Progenitor cell of endocrine pancreas (in vitro differentiated cells): ENCODE data around the gene SRSF2. TPM values are rescaled to one million over a fixed set of nuclear protein-coding genes. Genes with fewer than 3 reads are reported as not detected.
"Not testable (repeated sequence)": the region's sequence is repeated elsewhere in the genome, so short reads cannot be mapped to it uniquely, and the experiment has no call there.

Source experiments
- DNase-seq: peaks from one replicate; pipeline ENCODE4 v3.0.0; 2021; ENCODE audit warnings: low spot score; ENCODE audit not compliant: unreplicated experiment
- H3K27ac Mint-ChIP-seq: 2 replicates; pipeline ENCODE4 v1.8.0; 2021; ENCODE audit warnings: mild to moderate bottlenecking, moderate library complexity, mixed read lengths
- H3K27me3 Mint-ChIP-seq: 2 replicates; pipeline ENCODE4 v1.8.0; 2021; ENCODE audit warnings: mixed read lengths
- H3K36me3 Mint-ChIP-seq: 2 replicates; pipeline ENCODE4 v1.8.0; 2022; ENCODE audit warnings: mixed read lengths; ENCODE audit not compliant: insufficient read depth
- H3K4me1 Mint-ChIP-seq: 2 replicates; pipeline ENCODE4 v1.8.0; 2021; ENCODE audit warnings: low read depth, mixed read lengths
- H3K4me3 Mint-ChIP-seq: 2 replicates; pipeline ENCODE4 v1.8.0; 2021; ENCODE audit warnings: low read depth, mild to moderate bottlenecking, moderate library complexity, mixed read lengths
- H3K9me3 Mint-ChIP-seq: 2 replicates; pipeline ENCODE4 v1.8.0; 2021; ENCODE audit warnings: low read depth, mixed read lengths
- total RNA-seq: library from RNA; stranded (reverse); gene quantifications from 2 replicates; pipeline ENCODE4 v1.2.1, GENCODE V29; 2021
- TF ChIP-seq, protein P1 (sequence below): fragments of 200-600 bp; sonication (generic); IDR thresholded peaks from one replicate; pipeline ENCODE4 v1.5.0; 2021; ENCODE audit warnings: antibody characterized with exemption, mild to moderate bottlenecking; ENCODE audit not compliant: unreplicated experiment

Gene SRSF2
- total RNA-seq, 1 donor from 2014 or later, result 265 TPM

DNA sequence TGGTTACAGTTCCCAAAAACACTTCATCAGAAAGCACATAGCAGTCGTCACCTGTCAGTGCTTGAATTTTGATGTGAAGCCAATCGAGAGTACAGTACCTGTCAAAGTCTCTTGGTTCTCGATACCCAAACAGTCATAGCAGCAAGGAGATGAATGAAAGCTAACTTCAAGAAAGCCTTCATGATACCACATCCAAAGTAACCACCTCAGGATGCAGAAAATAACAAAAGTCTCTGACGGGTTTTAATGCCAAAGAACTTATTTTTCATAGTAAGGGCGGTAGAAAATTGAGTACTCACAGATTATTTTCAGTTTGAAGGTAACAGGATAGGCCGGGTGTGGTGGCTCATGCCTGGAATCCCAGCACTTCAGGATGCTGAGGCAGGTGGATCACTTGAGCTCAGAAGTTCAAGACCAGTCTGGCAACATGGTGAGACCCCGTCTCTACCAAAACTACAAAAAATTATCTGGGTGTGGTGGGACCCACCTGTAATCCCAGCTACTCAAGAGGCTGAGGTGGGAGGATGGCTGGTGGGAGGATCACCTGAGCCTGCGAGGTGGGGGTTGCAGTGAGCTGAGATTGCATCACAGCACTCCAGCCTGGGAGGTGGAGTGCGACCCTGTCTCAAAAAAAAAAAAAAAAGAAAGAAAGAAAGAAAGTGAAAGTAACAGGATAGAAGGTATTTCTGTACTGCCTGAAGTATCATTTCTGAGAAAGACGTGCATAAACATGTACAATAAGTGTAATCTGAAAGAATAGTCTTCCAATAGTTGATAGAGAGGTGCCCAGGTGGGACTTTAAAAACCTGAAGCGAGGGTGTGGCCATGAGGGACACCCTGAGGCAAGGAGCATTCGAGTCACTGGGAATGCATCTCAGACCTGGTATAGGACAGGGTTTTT is 16.2 kb upstream of the SRSF2 start:
- peak overlapping the region; percentile 49 for H3K27ac Mint-ChIP-seq
- H3K27me3 Mint-ChIP-seq, result no peaks in the 10 kb centered on the region
- peaks cover 19% of the 10 kb centered on the region for H3K36me3 Mint-ChIP-seq
- peaks cover 1% of the 10 kb centered on the region for H3K4me1 Mint-ChIP-seq
- TF ChIP-seq, protein P1, sequence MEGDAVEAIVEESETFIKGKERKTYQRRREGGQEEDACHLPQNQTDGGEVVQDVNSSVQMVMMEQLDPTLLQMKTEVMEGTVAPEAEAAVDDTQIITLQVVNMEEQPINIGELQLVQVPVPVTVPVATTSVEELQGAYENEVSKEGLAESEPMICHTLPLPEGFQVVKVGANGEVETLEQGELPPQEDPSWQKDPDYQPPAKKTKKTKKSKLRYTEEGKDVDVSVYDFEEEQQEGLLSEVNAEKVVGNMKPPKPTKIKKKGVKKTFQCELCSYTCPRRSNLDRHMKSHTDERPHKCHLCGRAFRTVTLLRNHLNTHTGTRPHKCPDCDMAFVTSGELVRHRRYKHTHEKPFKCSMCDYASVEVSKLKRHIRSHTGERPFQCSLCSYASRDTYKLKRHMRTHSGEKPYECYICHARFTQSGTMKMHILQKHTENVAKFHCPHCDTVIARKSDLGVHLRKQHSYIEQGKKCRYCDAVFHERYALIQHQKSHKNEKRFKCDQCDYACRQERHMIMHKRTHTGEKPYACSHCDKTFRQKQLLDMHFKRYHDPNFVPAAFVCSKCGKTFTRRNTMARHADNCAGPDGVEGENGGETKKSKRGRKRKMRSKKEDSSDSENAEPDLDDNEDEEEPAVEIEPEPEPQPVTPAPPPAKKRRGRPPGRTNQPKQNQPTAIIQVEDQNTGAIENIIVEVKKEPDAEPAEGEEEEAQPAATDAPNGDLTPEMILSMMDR, result no peak
- no peak for DNase-seq
- H3K4me3 Mint-ChIP-seq, result no peak overlapping the region
- H3K9me3 Mint-ChIP-seq, result peaks cover 3% of the 10 kb centered on the region

DNA sequence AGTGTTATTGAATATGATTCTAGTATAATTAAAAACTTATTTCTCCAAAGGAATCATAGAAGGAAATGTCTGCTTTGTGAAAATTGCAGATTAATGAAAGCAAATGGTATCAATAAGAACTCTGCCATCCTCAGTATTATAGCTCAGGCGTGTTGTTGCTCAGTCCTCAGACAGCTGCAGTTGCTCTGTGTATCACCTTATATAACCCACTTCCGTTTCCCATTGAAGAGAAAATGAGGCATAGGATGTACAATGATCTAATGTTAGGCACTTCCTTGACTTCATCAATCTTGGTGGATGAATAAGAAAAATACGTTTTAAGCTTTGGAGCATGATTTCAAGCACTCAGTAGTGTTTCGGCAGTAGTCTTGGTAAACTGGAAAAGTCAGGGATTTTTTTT is 14.9 kb upstream of the SRSF2 start:
- no peak for DNase-seq
- no peak overlapping the region for H3K4me3 Mint-ChIP-seq
- H3K4me1 Mint-ChIP-seq, result peaks cover 1% of the 10 kb centered on the region
- TF ChIP-seq, protein P1, result no peak
- no peak overlapping the region for H3K27ac Mint-ChIP-seq
- peaks cover under 1% of the 10 kb centered on the region for H3K9me3 Mint-ChIP-seq
- no peaks in the 10 kb centered on the region for H3K27me3 Mint-ChIP-seq
- peaks cover 13% of the 10 kb centered on the region for H3K36me3 Mint-ChIP-seq

DNA sequence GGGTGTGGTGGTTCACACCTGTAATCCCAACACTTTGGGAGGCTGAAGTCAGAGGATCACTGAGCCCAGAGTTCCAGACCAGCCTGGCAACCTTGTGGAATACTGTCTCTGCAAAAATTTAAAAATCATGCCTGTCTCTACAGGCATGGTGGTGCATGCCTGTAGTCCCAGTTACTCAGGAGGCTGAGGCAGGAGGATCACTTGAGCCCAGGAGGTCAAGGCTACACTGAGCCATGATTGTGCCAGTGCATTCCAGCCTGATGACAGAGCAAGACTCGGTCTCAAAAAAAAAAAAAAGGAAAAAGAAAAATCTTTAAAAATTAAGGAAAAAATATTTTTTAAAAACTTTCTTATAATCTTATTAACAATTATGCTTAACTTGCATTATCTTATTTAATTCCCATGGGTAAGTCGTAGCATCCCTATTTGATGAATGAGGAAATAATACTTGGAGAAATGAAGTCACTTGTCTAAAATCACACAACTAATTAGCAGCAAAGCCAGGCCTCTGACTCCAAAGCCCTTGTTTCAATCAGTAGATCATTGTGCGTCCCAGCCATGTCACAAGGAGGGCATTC is 14.4 kb upstream of the SRSF2 start:
- TF ChIP-seq, protein P1, result no peak
- Mint-ChIP-seq H3K27ac (no peak overlapping the region), H3K27me3 (no peaks in the 10 kb centered on the region), H3K36me3 (peaks cover 14% of the 10 kb centered on the region), H3K4me1 (peaks cover 1% of the 10 kb centered on the region), H3K9me3 (no peaks in the 10 kb centered on the region), H3K4me3 (no peak overlapping the region)
- no peak for DNase-seq

DNA sequence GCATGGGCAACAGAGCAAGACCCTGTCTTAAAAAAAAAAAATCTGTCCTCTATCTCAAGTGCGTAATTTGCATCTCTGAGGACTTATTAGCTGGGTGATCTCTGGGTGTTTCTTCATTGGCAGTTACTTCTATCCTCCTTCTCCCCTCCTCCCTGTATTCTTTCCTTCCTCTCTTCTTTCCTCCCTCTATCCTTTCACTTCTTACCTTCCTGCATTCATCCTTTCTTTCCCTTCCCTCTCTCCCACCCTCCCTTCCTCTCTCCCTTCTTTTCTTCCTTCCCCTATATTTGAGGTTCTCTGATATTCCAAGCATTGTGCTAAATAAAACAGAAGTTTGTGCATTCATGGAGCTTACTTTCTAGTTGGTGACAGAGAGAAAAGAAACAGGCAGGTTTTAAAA is 11.5 kb upstream of the SRSF2 start:
- no peaks in the 10 kb centered on the region for H3K4me1 Mint-ChIP-seq
- H3K4me3 Mint-ChIP-seq, result no peak overlapping the region
- DNase-seq, result no peak
- H3K27me3 Mint-ChIP-seq, result no peaks in the 10 kb centered on the region
- H3K9me3 Mint-ChIP-seq, result no peaks in the 10 kb centered on the region
- TF ChIP-seq, protein P1, result no peak
- peaks cover 23% of the 10 kb centered on the region for H3K36me3 Mint-ChIP-seq
- no peak overlapping the region for H3K27ac Mint-ChIP-seq

DNA sequence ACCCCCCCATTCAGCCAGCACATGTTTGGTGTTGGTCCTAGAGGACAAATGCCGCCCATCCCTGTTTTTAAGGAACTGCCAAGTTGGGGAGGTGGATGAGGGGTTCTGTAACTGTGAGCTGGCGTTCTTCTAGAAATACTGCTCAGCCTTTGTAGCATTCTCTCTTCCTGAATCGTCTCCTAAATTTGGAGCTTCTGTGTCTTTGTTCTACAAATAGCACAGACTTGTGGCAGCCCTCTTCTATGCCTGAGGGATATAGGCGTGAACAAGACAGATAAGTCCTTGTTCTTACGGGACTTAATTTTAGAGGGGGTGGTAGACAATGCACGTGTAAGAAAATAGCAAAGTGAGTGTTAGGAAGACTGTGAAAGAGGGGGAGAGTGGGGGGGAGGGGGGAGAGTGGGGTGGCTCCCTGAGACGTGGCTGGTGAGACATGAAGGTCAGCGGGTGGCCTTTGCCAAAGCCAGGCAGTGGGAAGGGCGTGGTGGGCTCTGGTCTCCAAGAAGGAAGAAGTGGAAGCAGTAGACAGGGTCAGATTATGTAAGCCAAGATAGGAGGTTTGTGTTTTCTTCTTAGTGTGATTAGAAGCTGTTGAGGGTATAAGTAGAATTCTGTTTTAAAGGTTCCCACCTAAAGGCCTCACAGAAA is 10.7 kb upstream of the SRSF2 start:
- no peaks in the 10 kb centered on the region for H3K9me3 Mint-ChIP-seq
- peaks cover 21% of the 10 kb centered on the region for H3K36me3 Mint-ChIP-seq
- TF ChIP-seq, protein P1, result no peak
- H3K4me3 Mint-ChIP-seq, result no peak overlapping the region
- H3K4me1 Mint-ChIP-seq, result no peaks in the 10 kb centered on the region
- DNase-seq, result no peak
- no peaks in the 10 kb centered on the region for H3K27me3 Mint-ChIP-seq
- H3K27ac Mint-ChIP-seq, result no peak overlapping the region

DNA sequence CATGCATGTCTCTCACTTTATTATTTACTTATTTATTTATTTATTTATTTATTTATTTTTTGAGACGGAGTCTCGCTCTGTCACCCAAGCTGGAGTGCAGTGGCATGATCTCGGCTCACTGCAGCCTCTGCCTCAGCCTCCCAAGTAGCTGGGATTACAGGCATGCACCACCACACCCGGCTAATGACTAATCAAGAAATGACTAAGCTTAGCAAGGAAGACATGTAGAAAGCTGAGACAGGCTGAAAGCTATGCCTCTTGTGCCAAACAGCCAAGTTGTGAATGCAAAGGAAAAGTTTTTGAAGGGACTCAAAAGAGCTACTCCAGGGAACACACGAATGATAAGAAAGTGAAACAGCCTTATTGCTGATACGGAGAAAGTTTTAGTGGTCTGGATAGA is 8.7 kb upstream of the SRSF2 start:
- peaks cover 21% of the 10 kb centered on the region for H3K36me3 Mint-ChIP-seq
- not testable (repeated sequence) for H3K27ac Mint-ChIP-seq, DNase-seq, H3K4me3 Mint-ChIP-seq, H3K9me3 Mint-ChIP-seq, H3K4me1 Mint-ChIP-seq, H3K27me3 Mint-ChIP-seq
